ENCODE data around the gene ACTA2.
A peak's percentile ranks its signal among the peaks of the same experiment; 100 is the strongest.

Gene ACTA2

GRCh38 chr10:88952647-88953111 is at the start of gene ACTA2:
TSS of gene ACTA2 (minus strand) at chr10:88952773. CDS start at chr10:88948930, 3,843 bp downstream.
- no peak for DNase-seq (ENCODE audit: low read depth in 1 of 2, low spot score in 1 of 2)
- no peak for TF ChIP-seq JUND (IDR thresholded peaks at IDR 0.05; ENCODE audit: low read depth)
- in situ Hi-C loops (cut with HindIII; ENCODE audit: low pct_unique_long_range_greater_than_20kb, low sequenced_read_pairs), result no loop called here

GRCh38 chr10:89001729-89002072 is 49.1 kb upstream of the ACTA2 start:
- TF ChIP-seq JUND (IDR thresholded peaks at IDR 0.05; ENCODE audit: low read depth), result no peak
- peak in 1 of 2 experiments; percentile 33 for DNase-seq (ENCODE audit: low read depth in 1 of 2, low spot score in 1 of 2)
- in situ Hi-C loops (cut with HindIII; ENCODE audit: low pct_unique_long_range_greater_than_20kb, low sequenced_read_pairs), result no loop called here

GRCh38 chr10:89001024-89001728 is 48.6 kb upstream of the ACTA2 start:
- in situ Hi-C loops (cut with HindIII; ENCODE audit: low pct_unique_long_range_greater_than_20kb, low sequenced_read_pairs), result no loop called here
- DNase-seq (ENCODE audit: low read depth in 1 of 2, low spot score in 1 of 2), result no peak
- TF ChIP-seq JUND (IDR thresholded peaks at IDR 0.05; ENCODE audit: low read depth), result no peak

GRCh38 chr10:88999625-89000024 is 47.1 kb upstream of the ACTA2 start:
- no peak for DNase-seq (ENCODE audit: low read depth in 1 of 2, low spot score in 1 of 2)
- TF ChIP-seq JUND (IDR thresholded peaks at IDR 0.05; ENCODE audit: low read depth), result no peak
- in situ Hi-C loops (cut with HindIII; ENCODE audit: low pct_unique_long_range_greater_than_20kb, low sequenced_read_pairs), result no loop called here

- in situ Hi-C loops (cut with HindIII; ENCODE audit: low pct_unique_long_range_greater_than_20kb, low sequenced_read_pairs), result no loop called here
- no peak for DNase-seq (ENCODE audit: low read depth in 1 of 2, low spot score in 1 of 2)
Measured at GRCh38 chr10:88996927-88997326, 44.4 kb upstream of the ACTA2 start.

GRCh38 chr10:88995156-88995876 is 42.7 kb upstream of the ACTA2 start:
- DNase-seq (ENCODE audit: low read depth in 1 of 2, low spot score in 1 of 2), result no peak
- in situ Hi-C loops (cut with HindIII; ENCODE audit: low pct_unique_long_range_greater_than_20kb, low sequenced_read_pairs), result no loop called here
- TF ChIP-seq JUND (IDR thresholded peaks at IDR 0.05; ENCODE audit: low read depth), result no peak

More at GRCh38 chr10:88996927-88997326, 44.4 kb upstream of the ACTA2 start:
- no peak for TF ChIP-seq JUND (IDR thresholded peaks at IDR 0.05; ENCODE audit: low read depth)

- TF ChIP-seq JUND (IDR thresholded peaks at IDR 0.05; ENCODE audit: low read depth), result no peak
- DNase-seq (ENCODE audit: low read depth in 1 of 2, low spot score in 1 of 2), result no peak
- in situ Hi-C loops (cut with HindIII; ENCODE audit: low pct_unique_long_range_greater_than_20kb, low sequenced_read_pairs), result no loop called here
Measured at GRCh38 chr10:88994019-88994418, 41.4 kb upstream of the ACTA2 start.

GRCh38 chr10:88992921-88993524 is 40.5 kb upstream of the ACTA2 start:
- in situ Hi-C loops (cut with HindIII; ENCODE audit: low pct_unique_long_range_greater_than_20kb, low sequenced_read_pairs), result no loop called here
- no peak for TF ChIP-seq JUND (IDR thresholded peaks at IDR 0.05; ENCODE audit: low read depth)
- peak in 1 of 2 experiments; percentile 15 for DNase-seq (ENCODE audit: low read depth in 1 of 2, low spot score in 1 of 2)

GRCh38 chr10:88991899-88992320 is 39.3 kb upstream of the ACTA2 start:
- no peak for TF ChIP-seq JUND (IDR thresholded peaks at IDR 0.05; ENCODE audit: low read depth)
- no peak for DNase-seq (ENCODE audit: low read depth in 1 of 2, low spot score in 1 of 2)
- in situ Hi-C loops (cut with HindIII; ENCODE audit: low pct_unique_long_range_greater_than_20kb, low sequenced_read_pairs), result no loop called here

GRCh38 chr10:88991161-88991898 is 38.8 kb upstream of the ACTA2 start:
- in situ Hi-C loops (cut with HindIII; ENCODE audit: low pct_unique_long_range_greater_than_20kb, low sequenced_read_pairs), result no loop called here
- TF ChIP-seq JUND (IDR thresholded peaks at IDR 0.05; ENCODE audit: low read depth), result no peak
- DNase-seq (ENCODE audit: low read depth in 1 of 2, low spot score in 1 of 2), result peak; percentile 59 to 70

GRCh38 chr10:88990384-88991160 is 38.0 kb upstream of the ACTA2 start, which contains the start of gene FAS:
TSS of gene FAS (plus strand) at chr10:88990798. CDS start at chr10:88990877, 79 bp downstream.
- no peak for TF ChIP-seq JUND (IDR thresholded peaks at IDR 0.05; ENCODE audit: low read depth)
- peak; percentile 87 to 92 for DNase-seq (ENCODE audit: low read depth in 1 of 2, low spot score in 1 of 2)
- in situ Hi-C loops (cut with HindIII; ENCODE audit: low pct_unique_long_range_greater_than_20kb, low sequenced_read_pairs), result no loop called here

Measured in T47D (cell line).